CD14-positive monocyte (primary cell): ENCODE results near the gene LAX1. TPM values are rescaled to one million over a fixed set of nuclear protein-coding genes. Genes with fewer than 3 reads are reported as not detected.

Experiments used
- DNase-seq, 3 donors: peaks; one replicate each; pipeline ENCODE4 v3.0.0-alpha.2; 2011 to 2022
- H2AFZ ChIP-seq: 2 replicates; pipeline ENCODE4 v1.6.0; 2012; ENCODE audit warnings: mild to moderate bottlenecking, low read depth, low read length, inconsistent platforms; ENCODE audit not compliant: insufficient read depth, poor library complexity, severe bottlenecking
- H3K27ac ChIP-seq, 2 donors: 1 replicate in 1 of 2; 2 replicates in 1 of 2; pipeline ENCODE4 v1.5.1; 2012 to 2013; ENCODE audit warnings: low read length in 2 of 2, control low read depth in 1 of 2, inconsistent platforms in 1 of 2, low read depth in 1 of 2, mild to moderate bottlenecking in 1 of 2
- H3K27me3 ChIP-seq, 2 donors: one replicate each; pipeline versions ENCODE4 v1.6.0 to v1.6.1; 2011 to 2013; ENCODE audit warnings: low read length in 2 of 2; ENCODE audit not compliant: control insufficient read depth in 2 of 2, insufficient read depth in 2 of 2
- H3K36me3 ChIP-seq, 2 donors: replicated peaks in 1 of 2; 1 replicate in 1 of 2; 2 replicates in 1 of 2; pipeline versions ENCODE4 v1.5.1 to v1.6.1; 2012 to 2013; ENCODE audit warnings: low read length in 2 of 2, control low read depth in 1 of 2, inconsistent platforms in 1 of 2, mild to moderate bottlenecking in 1 of 2; ENCODE audit not compliant: insufficient read depth in 2 of 2, control insufficient read depth in 1 of 2
- H3K4me1 ChIP-seq, 2 donors: 1 replicate in 1 of 2; 2 replicates in 1 of 2; pipeline versions ENCODE4 v1.5.1 to v1.6.1; 2012 to 2013; ENCODE audit warnings: low read length in 2 of 2, control low read depth in 1 of 2, inconsistent platforms in 1 of 2, mild to moderate bottlenecking in 1 of 2, moderate library complexity in 1 of 2; ENCODE audit not compliant: insufficient read depth in 2 of 2, control insufficient read depth in 1 of 2
- H3K4me2 ChIP-seq: replicated peaks from 2 replicates; pipeline ENCODE3; 2012; ENCODE audit warnings: low read length, moderate library complexity, mild to moderate bottlenecking; ENCODE audit not compliant: poor library complexity, severe bottlenecking; ENCODE audit errors: extremely low read depth
- H3K4me3 ChIP-seq, 3 experiments: fragments of 200-600 bp in 1 of 3; sonication (generic) in 1 of 3; replicated peaks in 1 of 3; 1 replicate in 2 of 3; 2 replicates in 1 of 3; pipeline ENCODE4 v1.5.1; 2011 to 2013; ENCODE audit warnings: low read length in 3 of 3, mild to moderate bottlenecking in 3 of 3, control low read depth in 2 of 3, low read depth in 2 of 3, inconsistent platforms in 1 of 3, moderate library complexity in 1 of 3
- H3K79me2 ChIP-seq: 2 replicates; pipeline ENCODE4 v1.6.0; 2012; ENCODE audit warnings: mild to moderate bottlenecking, control low read depth, inconsistent platforms, low read length, moderate library complexity; ENCODE audit not compliant: insufficient read depth
- H3K9ac ChIP-seq: 2 replicates; pipeline ENCODE4 v1.6.0; 2017; ENCODE audit warnings: low read length, mild to moderate bottlenecking; ENCODE audit not compliant: insufficient read depth, poor library complexity, severe bottlenecking
- H3K9me3 ChIP-seq, 2 donors: replicated peaks in 1 of 2; 1 replicate in 1 of 2; 2 replicates in 1 of 2; pipeline versions ENCODE4 v1.5.1 to v1.6.1; 2012 to 2013; ENCODE audit warnings: low read length in 2 of 2, control low read depth in 1 of 2; ENCODE audit not compliant: control insufficient read depth in 1 of 2, insufficient read depth in 1 of 2
- H4K20me1 ChIP-seq: 2 replicates; pipeline ENCODE4 v1.6.0; 2012; ENCODE audit warnings: mild to moderate bottlenecking, low read length, control low read depth, moderate library complexity; ENCODE audit not compliant: insufficient read depth
- H3K27ac Mint-ChIP-seq, 7 donors: one replicate each; pipeline ENCODE4 v1.8.0; 2020; ENCODE audit warnings: mild to moderate bottlenecking in 7 of 7, mixed read lengths in 7 of 7, moderate library complexity in 6 of 7, inconsistent platforms in 2 of 7
- H3K27me3 Mint-ChIP-seq, 3 donors: one replicate each; pipeline ENCODE4 v1.8.0; 2021 to 2022; ENCODE audit warnings: low read depth in 3 of 3, mild to moderate bottlenecking in 3 of 3, mixed read lengths in 3 of 3, moderate library complexity in 3 of 3, inconsistent platforms in 1 of 3
- H3K36me3 Mint-ChIP-seq, 2 donors: one replicate each; pipeline ENCODE4 v1.8.0; 2020; ENCODE audit warnings: mixed read lengths in 2 of 2, inconsistent platforms in 1 of 2, mild to moderate bottlenecking in 1 of 2
- H3K4me1 Mint-ChIP-seq: one replicate; pipeline ENCODE4 v1.8.0; 2020; ENCODE audit warnings: mild to moderate bottlenecking, mixed read lengths
- H3K4me3 Mint-ChIP-seq, 2 donors: one replicate each; pipeline ENCODE4 v1.8.0; 2020; ENCODE audit warnings: mild to moderate bottlenecking in 2 of 2, mixed read lengths in 2 of 2, moderate library complexity in 1 of 2
- H3K9me3 Mint-ChIP-seq, 7 donors: one replicate each; pipeline ENCODE4 v1.8.0; 2020 to 2022; ENCODE audit warnings: mixed read lengths in 7 of 7, mild to moderate bottlenecking in 6 of 7, moderate library complexity in 6 of 7, inconsistent platforms in 2 of 7
- whole genome bisulfite sequencing: methylation state at CpG from one replicate; pipeline ENCODE4 v1.1.5; 2013; ENCODE audit warnings: missing lambda C conversion rate; ENCODE audit not compliant: insufficient coverage; 5-methylcytosine and 5-hydroxymethylcytosine counted together
- intact Hi-C, 2 donors: fragments of 100-400 bp; cut with micrococcal nuclease; formaldehyde crosslinking; loops; one replicate each; pipeline versions ENCODE4 v1.15.0 to v1.15.1; 2023
- polyA plus RNA-seq, 3 donors: library from polyadenylated mRNA; depleted of rRNA in 1 of 3; unstranded in 2 of 3; stranded (reverse) in 1 of 3; fragments of 300-500 nt in 2 of 3; fragments of >200 nt in 1 of 3; fragmentation: Illumina TruSeq in 2 of 3; gene quantifications; 1 replicate in 2 of 3; 2 replicates in 1 of 3; pipeline ENCODE4 v1.2.3, GENCODE V29; 2012 to 2021
- TF ChIP-seq, protein P1 (sequence below): fragments of 200-600 bp; IDR thresholded peaks from one replicate; pipeline ENCODE4 v1.8.0; 2022; ENCODE audit warnings: antibody characterized with exemption, mild to moderate bottlenecking

LAX1 gene
- polyA plus RNA-seq, 3 donors, result 0.07 TPM; not detected in 2

- Histone ChIP-seq H3K4me1 (peaks cover 11 to 18% of the 10 kb centered on the region in 2 donors), H3K4me2 (peak overlapping the region; percentile 69), H3K27ac (peak overlapping the region; percentile 21 to 77), H3K79me2 (no peaks in the 10 kb centered on the region), H3K27me3 (no peaks in the 10 kb centered on the region), H3K4me3 (peak overlapping the region; percentile 13 to 64 (median 21)), H3K9ac (peak overlapping the region; percentile 16), H3K36me3 (peaks cover 22 to 31% of the 10 kb centered on the region in 2 donors), H2AFZ (no peak overlapping the region), H4K20me1 (no peaks in the 10 kb centered on the region), H3K9me3 (no peaks in the 10 kb centered on the region)
- intact Hi-C loops, result loop anchor here in 1 of 2 donors (10.0 kb wide), 1 partner anchor 50 kb away; the partner anchor contains the start of genes ZBED6 and ZC3H11A
- DNase-seq, result peak in 2 of 3 donors; percentile 25 to 35
- Mint-ChIP-seq H3K4me1 (peaks cover 23% of the 10 kb centered on the region), H3K27ac (peak overlapping the region; percentile 82 to 92 (median 86)), H3K4me3 (peak overlapping the region; percentile 63 to 79), H3K27me3 (peaks cover 0 to 5% (median 0%) of the 10 kb centered on the region in 3 donors), H3K9me3 (peaks cover 0 to 4% (median 0%) of the 10 kb centered on the region in 7 donors), H3K36me3 (peaks cover 27 to 35% of the 10 kb centered on the region in 2 donors)
- WGBS, result 86% methylated on average over 1 of the region's 10 CpGs
- TF ChIP-seq, protein P1, sequence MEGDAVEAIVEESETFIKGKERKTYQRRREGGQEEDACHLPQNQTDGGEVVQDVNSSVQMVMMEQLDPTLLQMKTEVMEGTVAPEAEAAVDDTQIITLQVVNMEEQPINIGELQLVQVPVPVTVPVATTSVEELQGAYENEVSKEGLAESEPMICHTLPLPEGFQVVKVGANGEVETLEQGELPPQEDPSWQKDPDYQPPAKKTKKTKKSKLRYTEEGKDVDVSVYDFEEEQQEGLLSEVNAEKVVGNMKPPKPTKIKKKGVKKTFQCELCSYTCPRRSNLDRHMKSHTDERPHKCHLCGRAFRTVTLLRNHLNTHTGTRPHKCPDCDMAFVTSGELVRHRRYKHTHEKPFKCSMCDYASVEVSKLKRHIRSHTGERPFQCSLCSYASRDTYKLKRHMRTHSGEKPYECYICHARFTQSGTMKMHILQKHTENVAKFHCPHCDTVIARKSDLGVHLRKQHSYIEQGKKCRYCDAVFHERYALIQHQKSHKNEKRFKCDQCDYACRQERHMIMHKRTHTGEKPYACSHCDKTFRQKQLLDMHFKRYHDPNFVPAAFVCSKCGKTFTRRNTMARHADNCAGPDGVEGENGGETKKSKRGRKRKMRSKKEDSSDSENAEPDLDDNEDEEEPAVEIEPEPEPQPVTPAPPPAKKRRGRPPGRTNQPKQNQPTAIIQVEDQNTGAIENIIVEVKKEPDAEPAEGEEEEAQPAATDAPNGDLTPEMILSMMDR, result no peak
Observed at GRCh38 chr1:203744075-203744972, 20.7 kb upstream of the LAX1 start.

- no peak overlapping the region for H3K9ac ChIP-seq
- no peak for DNase-seq
- Mint-ChIP-seq H3K27me3 (peaks cover 0 to 5% (median 0%) of the 10 kb centered on the region in 3 donors), H3K27ac (no peak overlapping the region), H3K4me3 (no peak overlapping the region), H3K9me3 (peaks cover 0 to 4% (median 0%) of the 10 kb centered on the region in 7 donors), H3K36me3 (peaks cover 7 to 15% of the 10 kb centered on the region in 2 donors), H3K4me1 (peaks cover 23% of the 10 kb centered on the region)
- TF ChIP-seq, protein P1, result no peak
- no peak overlapping the region for H3K27ac ChIP-seq
- peaks cover 11 to 18% of the 10 kb centered on the region in 2 donors for H3K4me1 ChIP-seq
- peaks cover 2 to 11% of the 10 kb centered on the region in 2 donors for H3K36me3 ChIP-seq
- intact Hi-C loops, result loop anchor here in 1 of 2 donors (10.0 kb wide), 1 partner anchor 49 kb away; the partner anchor contains the start of genes ZBED6 and ZC3H11A
- WGBS, result 100% methylated on average over 3 of the region's 6 CpGs
- H3K4me2 ChIP-seq, result no peak overlapping the region
- H4K20me1 ChIP-seq, result no peaks in the 10 kb centered on the region
- no peak overlapping the region for H3K4me3 ChIP-seq
- H3K79me2 ChIP-seq, result no peaks in the 10 kb centered on the region
- H2AFZ ChIP-seq, result no peak overlapping the region
- H3K27me3 ChIP-seq, result no peaks in the 10 kb centered on the region
- no peaks in the 10 kb centered on the region for H3K9me3 ChIP-seq
Observed at GRCh38 chr1:203746281-203746680, 18.7 kb upstream of the LAX1 start.
